ENCODE data around the gene TLDC2. TPM values are rescaled to one million over a fixed set of nuclear protein-coding genes. Genes with fewer than 3 reads are reported as not detected.

TLDC2 gene
- total RNA-seq, 1 experiment from 2014 or later: 0.31 TPM

DNA sequence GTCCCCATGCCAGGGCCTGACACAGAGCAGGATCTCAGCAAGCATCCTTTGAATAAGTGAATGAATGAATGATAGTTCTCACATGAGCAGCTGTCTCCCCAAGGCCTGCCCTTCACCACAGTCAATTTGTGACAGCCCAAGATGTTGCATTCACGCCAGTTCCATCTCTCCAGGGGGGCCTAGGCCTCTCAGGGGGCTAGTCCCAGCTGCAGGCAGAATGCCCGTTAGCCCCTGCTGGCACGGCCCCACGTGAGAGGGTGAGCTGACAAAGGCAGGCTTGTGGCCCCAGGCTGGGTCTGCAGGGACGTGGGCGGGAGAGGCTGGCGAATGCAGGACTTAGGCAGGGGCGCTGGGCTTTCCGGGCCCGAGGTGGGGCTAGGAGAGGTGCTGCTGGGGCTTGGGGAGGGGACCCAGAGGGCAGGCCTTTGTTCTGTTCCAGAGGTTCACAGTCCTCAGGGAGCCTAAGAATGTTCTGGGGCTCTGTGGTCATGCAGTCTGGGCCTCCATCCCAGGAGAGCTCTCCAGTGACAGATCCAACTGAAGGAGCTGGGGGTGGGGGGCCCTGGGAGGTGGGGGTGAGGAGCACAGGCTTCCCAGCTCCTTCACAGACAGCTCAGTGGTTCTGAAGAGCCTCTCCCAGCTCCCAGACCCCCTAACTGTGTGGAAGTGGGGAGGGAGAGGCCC is 30.5 kb upstream of the TLDC2 start:
- H3K4me3 ChIP-seq (ENCODE audit: insufficient read depth, low read depth, low read length): no peak overlapping the region
- no peaks in the 10 kb centered on the region for H3K27me3 ChIP-seq (ENCODE audit: control insufficient read depth, insufficient read depth, low read length)
- no peaks in the 10 kb centered on the region for H3K36me3 ChIP-seq (replicated peaks; ENCODE audit: control insufficient read depth, insufficient read depth, low read length)
- no peak for DNase-seq

DNA sequence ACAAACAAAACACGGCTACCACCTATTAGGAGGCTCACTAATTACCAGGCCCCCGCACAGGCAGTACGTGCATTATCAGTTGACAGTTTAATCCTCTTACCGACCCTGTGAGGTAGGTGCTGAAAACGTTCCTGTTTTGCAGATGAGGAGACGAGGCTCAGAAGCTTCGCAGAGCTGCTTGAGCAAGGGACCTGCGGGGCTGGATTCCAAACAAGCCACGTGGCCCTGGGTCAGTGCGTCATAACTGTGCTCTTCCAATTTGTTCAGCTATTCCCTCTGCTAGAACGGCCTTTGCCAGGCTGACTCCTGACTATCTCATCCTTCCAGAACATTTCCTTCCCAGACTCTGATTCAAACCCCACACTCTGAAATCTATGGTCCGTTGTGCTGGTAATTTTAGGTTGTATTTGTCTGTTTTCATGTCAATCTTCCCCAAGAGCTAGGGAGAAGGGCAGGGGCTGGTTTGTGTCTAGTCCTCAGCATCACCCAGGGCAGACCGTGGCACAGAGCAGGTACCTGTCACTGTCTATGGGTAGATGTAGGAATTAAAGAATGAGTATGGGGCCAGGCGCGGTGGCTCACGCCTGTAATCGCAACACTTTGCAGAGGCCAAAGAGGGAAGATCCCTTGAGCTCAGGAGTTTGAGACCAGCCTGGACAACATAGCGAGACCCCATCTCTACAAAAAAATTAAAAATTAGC is 28.8 kb upstream of the TLDC2 start:
- H3K27me3 ChIP-seq (ENCODE audit: control insufficient read depth, insufficient read depth, low read length): no peaks in the 10 kb centered on the region
- no peak overlapping the region for H3K4me3 ChIP-seq (ENCODE audit: insufficient read depth, low read depth, low read length)
- DNase-seq: no peak
- H3K36me3 ChIP-seq (replicated peaks; ENCODE audit: control insufficient read depth, insufficient read depth, low read length): no peaks in the 10 kb centered on the region

DNA sequence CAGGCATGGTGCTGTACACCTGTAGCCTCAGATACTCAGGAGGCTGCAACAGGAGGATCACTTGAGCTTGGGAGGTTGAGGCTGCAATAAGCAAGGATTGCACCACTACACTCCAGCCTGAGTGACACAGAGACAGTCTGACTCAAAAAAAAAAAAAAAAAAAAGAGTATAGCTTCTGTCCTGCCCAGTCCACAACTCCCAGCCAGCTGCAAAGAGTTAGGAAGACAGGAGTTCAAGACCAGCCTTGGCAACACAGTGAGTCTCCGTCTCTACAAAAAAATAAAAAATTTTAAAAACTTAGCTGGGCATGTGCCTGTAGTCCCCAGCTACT is 28.3 kb upstream of the TLDC2 start:
- H3K4me3 ChIP-seq (ENCODE audit: insufficient read depth, low read depth, low read length): no peak overlapping the region
- no peak for DNase-seq
- H3K36me3 ChIP-seq (replicated peaks; ENCODE audit: control insufficient read depth, insufficient read depth, low read length): no peaks in the 10 kb centered on the region
- H3K27me3 ChIP-seq (ENCODE audit: control insufficient read depth, insufficient read depth, low read length): no peaks in the 10 kb centered on the region

DNA sequence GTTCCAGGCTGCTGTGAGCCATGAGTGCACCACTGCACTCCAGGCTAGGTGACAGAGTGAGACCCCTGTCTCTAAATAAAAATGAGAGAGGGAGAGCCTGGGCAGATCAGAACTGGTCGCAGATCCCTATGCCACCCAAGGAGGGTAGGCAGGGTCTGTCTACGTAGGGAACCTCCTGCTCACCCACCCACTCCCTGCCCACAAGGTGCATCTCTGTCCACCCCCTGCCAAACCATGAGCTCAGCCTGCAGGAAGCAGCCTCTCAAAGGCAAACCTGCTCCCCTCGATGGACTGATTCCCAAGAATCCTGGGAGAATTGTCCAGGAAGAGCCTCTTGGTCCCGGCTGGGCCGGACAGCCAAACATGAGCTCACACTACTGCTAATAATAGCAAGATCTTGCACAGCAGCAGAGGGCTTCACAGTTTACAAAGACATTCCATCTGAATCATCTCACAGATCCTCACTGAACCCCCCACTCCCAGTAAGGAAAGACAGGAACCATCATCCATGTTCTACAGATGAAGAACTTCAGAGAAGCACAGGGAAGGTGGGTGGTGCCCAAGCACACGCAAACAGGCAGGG is 27.8 kb upstream of the TLDC2 start:
- DNase-seq: no peak
- Histone ChIP-seq H3K4me3 (ENCODE audit: insufficient read depth, low read depth, low read length) (no peak overlapping the region), H3K36me3 (replicated peaks; ENCODE audit: control insufficient read depth, insufficient read depth, low read length) (no peaks in the 10 kb centered on the region; the same call in 1 of the 2 replicates), H3K27me3 (ENCODE audit: control insufficient read depth, insufficient read depth, low read length) (no peaks in the 10 kb centered on the region)

DNA sequence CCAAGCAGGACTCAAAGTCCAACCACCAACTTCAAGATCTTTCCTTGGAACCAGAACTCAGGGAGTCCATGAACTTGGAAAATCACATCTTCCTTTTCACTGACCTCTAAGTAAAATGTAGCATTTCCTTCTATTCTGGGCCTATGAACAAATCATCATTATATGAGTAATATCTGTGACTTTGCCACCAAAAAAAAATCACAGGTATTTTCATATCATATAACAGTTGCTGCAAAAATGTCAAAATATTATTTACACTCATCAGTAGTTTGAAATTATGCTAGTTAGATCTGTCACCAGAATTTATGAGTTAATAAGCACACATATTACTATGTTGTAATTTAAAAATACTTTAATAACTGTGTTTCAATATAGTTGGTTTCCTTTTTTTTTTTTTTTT is 27.3 kb upstream of the TLDC2 start:
- Histone ChIP-seq H3K4me3 (ENCODE audit: insufficient read depth, low read depth, low read length) (no peak overlapping the region), H3K27me3 (ENCODE audit: control insufficient read depth, insufficient read depth, low read length) (no peaks in the 10 kb centered on the region), H3K36me3 (replicated peaks; ENCODE audit: control insufficient read depth, insufficient read depth, low read length) (peaks cover under 1% of the 10 kb centered on the region; the same call in 1 of the 2 replicates)
- DNase-seq: no peak

DNA sequence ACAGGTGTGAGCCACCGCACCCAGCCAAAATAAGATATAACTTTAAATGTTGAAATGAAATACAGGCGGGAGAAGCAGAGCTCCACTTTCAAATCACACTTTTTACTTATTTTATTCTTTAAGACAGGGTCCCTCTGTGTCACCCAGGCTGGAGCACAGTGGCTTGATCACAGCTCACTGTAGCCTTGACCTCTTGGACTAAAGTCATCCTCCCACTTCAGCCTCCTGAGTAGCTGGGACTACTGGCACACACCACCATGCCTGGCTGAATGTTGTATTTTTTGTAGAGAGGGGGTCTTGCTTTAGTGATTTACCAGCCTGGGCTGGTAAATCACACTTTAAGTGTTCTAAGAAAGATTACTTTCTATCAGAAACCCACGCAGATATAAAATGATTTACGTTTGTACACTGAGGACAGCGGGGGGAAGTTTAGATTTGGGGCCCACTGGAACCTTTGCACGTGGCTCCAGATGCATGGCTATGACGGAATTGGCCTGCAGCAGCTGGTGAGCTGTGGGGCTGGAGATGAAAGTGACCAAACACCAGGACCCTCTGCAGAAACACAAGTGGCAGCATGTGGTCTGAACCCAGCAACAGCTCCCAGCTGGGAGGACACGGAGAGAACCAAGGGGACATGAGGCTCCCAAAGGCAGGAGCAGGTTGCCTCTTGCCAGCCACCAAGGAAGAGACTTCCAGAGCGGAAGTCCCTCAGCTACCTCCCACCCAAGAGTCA is 26.4 kb upstream of the TLDC2 start:
- no peaks in the 10 kb centered on the region for H3K27me3 ChIP-seq (ENCODE audit: control insufficient read depth, insufficient read depth, low read length)
- peaks cover 2% of the 10 kb centered on the region; the same call in 1 of the 2 replicates for H3K36me3 ChIP-seq (replicated peaks; ENCODE audit: control insufficient read depth, insufficient read depth, low read length)
- DNase-seq: no peak
- H3K4me3 ChIP-seq (ENCODE audit: insufficient read depth, low read depth, low read length): no peak overlapping the region

DNA sequence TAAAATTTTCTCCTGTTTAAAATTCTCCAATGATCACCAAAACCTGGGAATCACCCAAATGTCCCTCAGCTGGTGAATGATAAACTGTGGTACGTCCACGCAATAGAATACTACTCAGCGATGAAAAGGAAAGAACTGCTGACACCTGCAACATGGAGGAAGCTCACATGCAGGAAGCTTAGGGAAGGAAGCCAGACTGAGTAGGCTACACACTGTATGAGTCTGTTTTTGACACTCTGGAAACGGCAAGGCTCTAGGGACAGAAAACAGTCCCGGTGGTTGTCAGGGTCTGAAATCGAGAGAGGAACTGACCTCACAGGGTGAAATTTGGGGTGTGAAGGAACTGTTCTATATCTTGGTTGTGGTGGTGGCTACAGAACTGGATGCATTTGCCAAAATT is 25.2 kb upstream of the TLDC2 start:
- DNase-seq: no peak
- no peaks in the 10 kb centered on the region for H3K27me3 ChIP-seq (ENCODE audit: control insufficient read depth, insufficient read depth, low read length)
- peaks cover 2% of the 10 kb centered on the region; the same call in 1 of the 2 replicates for H3K36me3 ChIP-seq (replicated peaks; ENCODE audit: control insufficient read depth, insufficient read depth, low read length)
- no peak overlapping the region for H3K4me3 ChIP-seq (ENCODE audit: insufficient read depth, low read depth, low read length)

DNA sequence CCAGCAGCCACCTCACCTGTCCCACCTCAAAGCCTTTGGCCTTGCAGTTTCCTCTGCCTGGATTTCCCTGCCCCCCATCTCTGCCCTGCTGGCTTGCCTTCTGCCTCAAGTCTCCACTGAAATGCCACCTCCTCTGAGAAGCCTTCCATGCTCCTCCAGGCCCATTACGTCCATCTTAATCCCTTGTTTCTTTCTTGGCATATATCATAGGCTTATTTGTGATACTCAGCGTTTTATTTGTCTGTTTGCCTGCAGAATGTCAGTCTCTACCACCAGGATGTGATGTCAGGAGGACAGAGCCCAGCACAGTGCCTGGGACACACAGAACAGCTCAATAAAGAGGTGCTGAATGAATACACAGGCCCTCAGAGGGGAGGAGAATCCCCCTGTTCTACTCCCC is 24.4 kb upstream of the TLDC2 start:
- no peaks in the 10 kb centered on the region for H3K27me3 ChIP-seq (ENCODE audit: control insufficient read depth, insufficient read depth, low read length)
- DNase-seq: no peak

DNA sequence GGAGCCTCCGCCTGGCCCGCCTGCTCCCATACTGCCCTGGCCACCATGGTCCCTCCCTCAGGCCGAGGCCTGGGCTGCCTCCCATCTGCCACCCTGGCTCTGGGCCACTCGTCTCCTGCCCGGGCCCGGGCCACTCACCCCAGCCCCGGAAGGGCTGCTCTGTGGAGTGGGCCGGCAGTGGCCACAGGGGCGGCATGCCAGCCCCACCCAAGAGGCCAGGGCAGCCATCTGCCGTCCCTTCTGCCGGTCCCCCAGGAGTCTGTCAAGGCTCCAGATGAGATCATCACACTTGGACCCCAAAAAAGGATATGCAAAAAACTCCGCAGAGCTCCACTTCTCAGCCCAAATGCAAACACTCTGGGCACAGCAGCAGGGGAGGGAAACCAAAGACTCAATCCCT is 23.8 kb upstream of the TLDC2 start:
- Histone ChIP-seq H3K4me3 (ENCODE audit: insufficient read depth, low read depth, low read length) (no peak overlapping the region), H3K36me3 (replicated peaks; ENCODE audit: control insufficient read depth, insufficient read depth, low read length) (peaks cover 2% of the 10 kb centered on the region), H3K27me3 (ENCODE audit: control insufficient read depth, insufficient read depth, low read length) (no peaks in the 10 kb centered on the region)
- no peak for DNase-seq

More for the DNA sequence above, 24.4 kb upstream of the TLDC2 start:
- Histone ChIP-seq H3K36me3 (replicated peaks; ENCODE audit: control insufficient read depth, insufficient read depth, low read length) (peaks cover 2% of the 10 kb centered on the region; the same call in 1 of the 2 replicates), H3K4me3 (ENCODE audit: insufficient read depth, low read depth, low read length) (no peak overlapping the region)

DNA sequence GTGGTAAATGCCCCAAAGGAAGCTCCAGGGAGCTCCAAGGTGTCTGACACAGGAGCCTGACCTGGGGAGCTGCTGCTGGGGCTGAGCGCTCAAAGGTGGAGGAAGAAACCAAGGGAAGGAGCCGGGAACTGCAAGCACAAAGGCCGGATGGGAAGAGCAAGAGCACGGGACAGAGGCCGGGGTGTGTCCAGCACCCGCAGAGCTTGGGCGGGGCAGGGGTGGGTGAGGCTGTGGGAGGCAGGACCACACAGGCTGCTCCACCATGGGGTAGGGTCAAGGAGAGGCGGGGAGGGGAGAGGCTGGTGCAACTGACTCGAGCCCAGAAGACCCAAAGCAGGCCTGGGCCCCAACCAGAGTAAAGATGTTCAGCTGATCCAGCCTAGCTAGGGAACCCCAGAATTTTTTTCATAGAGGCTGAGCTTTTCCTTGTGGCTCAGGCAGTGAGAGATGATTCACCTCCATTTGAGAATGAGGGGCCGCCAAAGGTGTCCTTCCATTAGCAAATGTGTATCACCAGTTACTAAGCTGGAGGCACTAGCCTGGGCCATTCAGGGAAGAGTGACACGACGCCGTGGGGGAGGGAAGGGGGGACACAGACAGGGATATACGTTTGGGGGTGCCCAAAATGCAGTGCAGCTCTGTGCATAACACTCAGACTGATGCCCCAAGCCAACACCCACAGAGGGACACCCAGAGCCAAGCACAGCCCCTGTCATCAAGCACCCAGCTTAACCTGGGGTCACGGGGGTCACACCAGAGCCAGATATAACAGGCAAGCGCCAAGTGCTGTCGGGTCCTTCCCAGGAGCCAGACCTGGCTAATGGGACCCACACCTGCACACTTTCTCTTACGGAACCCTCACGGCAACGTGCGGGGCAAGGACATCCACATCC is 21.3 kb upstream of the TLDC2 start:
- H3K27me3 ChIP-seq (ENCODE audit: control insufficient read depth, insufficient read depth, low read length): no peaks in the 10 kb centered on the region
- DNase-seq: no peak

DNA sequence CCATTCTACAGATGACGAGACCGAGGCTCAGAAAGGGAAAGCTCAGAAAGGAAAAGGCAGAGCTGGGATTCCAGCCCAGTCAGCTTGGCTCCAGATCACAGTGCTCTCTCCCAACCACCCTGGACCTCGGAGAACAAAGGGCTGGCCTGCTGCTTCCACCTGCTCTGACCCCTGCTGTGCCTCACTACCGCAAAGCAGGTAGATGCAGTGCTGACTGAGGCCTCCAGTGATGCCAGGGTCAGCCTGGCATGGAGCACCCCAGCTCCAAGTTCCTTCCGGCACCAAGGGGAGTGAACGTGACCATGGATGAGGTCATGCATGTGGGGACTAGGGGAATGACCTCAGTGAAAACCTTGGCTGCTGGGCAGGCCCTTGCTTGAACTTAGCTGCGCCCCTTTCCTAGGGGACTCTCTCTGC is 20.7 kb upstream of the TLDC2 start:
- H3K4me3 ChIP-seq (ENCODE audit: insufficient read depth, low read depth, low read length): no peak overlapping the region
- no peaks in the 10 kb centered on the region for H3K27me3 ChIP-seq (ENCODE audit: control insufficient read depth, insufficient read depth, low read length)
- no peak for DNase-seq
- H3K36me3 ChIP-seq (replicated peaks; ENCODE audit: control insufficient read depth, insufficient read depth, low read length): peaks cover 5% of the 10 kb centered on the region

More for the DNA sequence above, 21.3 kb upstream of the TLDC2 start:
- H3K4me3 ChIP-seq (ENCODE audit: insufficient read depth, low read depth, low read length): no peak overlapping the region
- H3K36me3 ChIP-seq (replicated peaks; ENCODE audit: control insufficient read depth, insufficient read depth, low read length): peaks cover 4% of the 10 kb centered on the region

DNA sequence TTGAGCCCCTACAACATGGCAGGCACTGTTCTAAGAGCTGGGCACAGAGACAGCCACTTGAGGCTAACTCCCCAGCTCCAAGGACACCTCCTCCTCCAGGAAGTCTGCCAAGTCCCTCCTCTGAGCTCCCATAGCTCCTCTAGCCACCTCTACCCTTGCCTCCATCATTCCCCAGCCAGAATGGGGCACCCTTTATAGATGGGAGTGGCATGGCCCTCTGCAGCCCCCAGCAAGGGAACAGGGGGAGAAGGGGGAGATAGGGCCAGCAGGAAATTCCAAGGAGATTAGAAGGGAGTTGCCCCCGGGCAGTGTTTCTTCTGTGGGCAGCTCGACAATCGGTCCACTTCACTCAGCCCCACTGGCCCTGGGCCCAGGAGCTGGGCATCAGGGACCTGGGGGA is 19.7 kb upstream of the TLDC2 start:
- H3K36me3 ChIP-seq (replicated peaks; ENCODE audit: control insufficient read depth, insufficient read depth, low read length): peaks cover 5% of the 10 kb centered on the region
- H3K4me3 ChIP-seq (ENCODE audit: insufficient read depth, low read depth, low read length): no peak overlapping the region
- DNase-seq: no peak

DNA sequence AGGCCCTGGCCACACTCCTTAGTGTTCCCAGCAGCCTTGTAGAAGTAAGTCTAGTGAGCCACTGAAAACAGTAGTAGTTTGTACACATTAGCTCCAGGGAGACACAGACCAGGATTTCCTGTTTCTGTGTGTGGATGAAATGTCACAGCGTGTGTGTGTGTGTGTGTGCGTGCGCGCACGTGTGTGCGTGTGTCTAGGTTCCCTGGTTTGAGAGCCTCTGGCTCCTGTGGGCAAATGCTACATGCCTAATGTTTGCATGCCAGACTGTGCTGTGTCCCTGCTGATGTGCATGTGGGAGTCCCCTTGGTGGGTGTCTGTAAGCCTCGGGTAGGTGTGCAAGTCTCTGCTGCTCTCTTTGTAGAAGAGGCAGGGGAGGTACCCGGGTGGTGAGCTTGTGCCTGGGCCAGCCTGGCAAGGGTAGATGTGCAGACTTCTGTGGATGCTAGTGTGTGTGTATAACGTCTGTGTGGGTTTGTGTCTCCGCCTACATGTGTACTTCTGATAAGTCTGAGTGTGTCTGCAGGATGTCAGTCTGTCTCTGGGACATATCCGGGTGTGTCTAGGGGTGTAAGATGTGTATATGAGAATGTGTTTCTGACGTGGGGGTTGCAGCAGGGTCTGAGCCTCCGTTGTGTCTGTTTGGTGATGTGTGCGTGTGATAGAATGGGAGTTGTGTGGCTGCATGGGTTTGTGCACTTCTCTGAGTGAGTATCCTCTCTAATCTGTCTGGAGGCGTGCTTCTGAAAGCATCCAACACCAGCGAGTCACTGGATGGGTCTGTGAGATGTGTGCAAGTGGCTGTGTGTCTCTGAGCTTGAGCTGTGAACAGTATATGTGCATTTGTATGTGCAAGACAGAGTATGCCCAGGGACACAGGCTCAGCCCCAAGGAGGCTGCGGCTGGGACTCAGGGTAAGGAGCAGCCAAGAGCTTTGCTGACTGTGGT is 19.0 kb upstream of the TLDC2 start:
- DNase-seq: no peak
- Histone ChIP-seq H3K27me3 (ENCODE audit: control insufficient read depth, insufficient read depth, low read length) (no peaks in the 10 kb centered on the region; the same call in 1 of the 2 replicates), H3K4me3 (ENCODE audit: insufficient read depth, low read depth, low read length) (no peak overlapping the region), H3K36me3 (replicated peaks; ENCODE audit: control insufficient read depth, insufficient read depth, low read length) (peaks cover 5% of the 10 kb centered on the region)

More for the DNA sequence above, 19.7 kb upstream of the TLDC2 start:
- no peaks in the 10 kb centered on the region for H3K27me3 ChIP-seq (ENCODE audit: control insufficient read depth, insufficient read depth, low read length)

Data from H7 (cell line).